Smooth muscle cell (in vitro differentiated cells): ENCODE measurements around the gene BPIFB6. TPM values are rescaled to one million over a fixed set of nuclear protein-coding genes. Genes with fewer than 3 reads are reported as not detected.

Experiments
- DNase-seq: peaks from one replicate; lab custom pipeline; 2025; ENCODE audit not compliant: unreplicated experiment; lab: John Stamatoyannopoulos, UW
- H2AFZ ChIP-seq: fragments of 200-600 bp; sonication (generic); 2 replicates; pipeline ENCODE4 v1.6.0; 2016; ENCODE audit warnings: antibody characterized with exemption, low read depth, mild to moderate bottlenecking
- H3F3A ChIP-seq: fragments of 200-600 bp; sonication (generic); 2 replicates; pipeline ENCODE4 v1.6.0; 2017; ENCODE audit warnings: antibody characterized with exemption, low read depth
- H3K27ac ChIP-seq: fragments of 200-600 bp; sonication (generic); 2 replicates; pipeline ENCODE4 v1.5.1; 2016; ENCODE audit warnings: low read depth, mild to moderate bottlenecking
- H3K27me3 ChIP-seq: fragments of 200-600 bp; sonication (generic); 2 replicates; pipeline ENCODE4 v1.6.1; 2016; ENCODE audit warnings: low read depth, mild to moderate bottlenecking
- H3K36me3 ChIP-seq: fragments of 200-600 bp; sonication (generic); 2 replicates; pipeline ENCODE4 v1.5.1; 2016; ENCODE audit warnings: low read depth
- H3K4me1 ChIP-seq: fragments of 200-600 bp; sonication (generic); 2 replicates; pipeline ENCODE4 v1.5.1; 2016; ENCODE audit warnings: low read depth
- H3K4me2 ChIP-seq: fragments of 200-600 bp; sonication (generic); 2 replicates; pipeline ENCODE4 v1.6.0; 2016; ENCODE audit warnings: mild to moderate bottlenecking
- H3K4me3 ChIP-seq: fragments of 200-600 bp; sonication (generic); 2 replicates; pipeline ENCODE4 v1.5.1; 2016; ENCODE audit warnings: mild to moderate bottlenecking
- H3K79me2 ChIP-seq: fragments of 200-600 bp; sonication (generic); 2 replicates; pipeline ENCODE4 v1.6.0; 2016; ENCODE audit warnings: low read depth, mild to moderate bottlenecking
- H3K9ac ChIP-seq: fragments of 200-600 bp; sonication (generic); 2 replicates; pipeline ENCODE4 v1.6.0; 2016; ENCODE audit warnings: low read depth
- H3K9me3 ChIP-seq: fragments of 200-600 bp; sonication (generic); replicated peaks from 2 replicates; pipeline ENCODE4 v1.5.1; 2016; ENCODE audit warnings: low read depth
- H4K20me1 ChIP-seq: fragments of 200-600 bp; sonication (generic); 2 replicates; pipeline ENCODE4 v1.6.0; 2016; ENCODE audit warnings: low read depth
- CTCF ChIP-seq: fragments of 200-600 bp; sonication (generic); IDR thresholded peaks from 2 replicates; pipeline ENCODE4 v1.5.1; 2017; ENCODE audit warnings: borderline replicate concordance, mild to moderate bottlenecking, antibody characterized with exemption; ENCODE audit not compliant: insufficient read depth, poor library complexity, severe bottlenecking
- WGBS: methylation state at CpG from one replicate; pipeline ENCODE4 v1.1.7; 2016; ENCODE audit warnings: low lambda C conversion rate; 5-methylcytosine and 5-hydroxymethylcytosine counted together
- polyA plus RNA-seq: library from polyadenylated mRNA; unstranded; fragments of >200 nt; fragmentation: Nextera tagmentation; extraction: Ambion mirVana; gene quantifications from 2 replicates; pipeline ENCODE4 v1.2.1, GENCODE V29; 2016
- total RNA-seq: library from RNA; depleted of rRNA; stranded (reverse); fragments of >200 nt; gene quantifications from 2 replicates; pipeline ENCODE4 v1.2.3, GENCODE V29; 2014

BPIFB6 gene
- total and polyA plus RNA-seq, 2 experiments from 2014 or later: not detected

- Histone ChIP-seq H3K27ac (no peak overlapping the region), H3F3A (no peaks in the 10 kb centered on the region), H3K4me3 (no peak overlapping the region), H3K9me3 (no peaks in the 10 kb centered on the region), H3K36me3 (no peaks in the 10 kb centered on the region), H3K27me3 (no peaks in the 10 kb centered on the region), H4K20me1 (no peaks in the 10 kb centered on the region), H3K79me2 (no peaks in the 10 kb centered on the region), H2AFZ (no peak overlapping the region), H3K4me2 (no peak overlapping the region), H3K9ac (no peak overlapping the region), H3K4me1 (no peaks in the 10 kb centered on the region)
- DNase-seq: no peak
- 78% methylated on average over 9 of the region's 9 CpGs for WGBS
- no peak for TF ChIP-seq CTCF
Measured at GRCh38 chr20:33062105-33062824, 30.8 kb downstream of the BPIFB6 start.

DNA sequence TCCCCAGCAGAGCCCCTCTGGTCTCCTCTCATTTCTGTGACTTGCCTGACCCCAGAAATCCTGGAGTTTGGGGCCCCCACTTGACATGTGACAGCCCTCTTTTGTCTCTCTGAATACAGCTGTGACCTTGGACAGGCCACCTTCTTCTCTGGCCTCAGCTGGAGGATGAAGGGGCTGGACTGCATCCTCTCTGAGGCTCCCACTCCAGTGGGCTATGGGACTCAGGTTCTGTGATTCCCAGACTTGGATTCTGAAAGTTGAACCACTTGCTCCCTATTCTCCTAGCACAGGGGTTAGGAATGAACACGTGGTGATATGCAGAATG, 31.3 kb downstream of the BPIFB6 start:
- H3K79me2 ChIP-seq: no peaks in the 10 kb centered on the region
- H3K4me2 ChIP-seq: no peak overlapping the region
- no peak for DNase-seq
- no peak overlapping the region for H3K9ac ChIP-seq
- no peak for TF ChIP-seq CTCF
- no peaks in the 10 kb centered on the region for H4K20me1 ChIP-seq
- H3F3A ChIP-seq: no peaks in the 10 kb centered on the region
- 77% methylated on average over 1 of the region's 1 CpG for WGBS
- H2AFZ ChIP-seq: no peak overlapping the region
- H3K27ac ChIP-seq: no peak overlapping the region
- H3K4me1 ChIP-seq: no peaks in the 10 kb centered on the region
- no peaks in the 10 kb centered on the region for H3K27me3 ChIP-seq
- no peaks in the 10 kb centered on the region for H3K9me3 ChIP-seq
- no peak overlapping the region for H3K4me3 ChIP-seq
- no peaks in the 10 kb centered on the region for H3K36me3 ChIP-seq

- no peaks in the 10 kb centered on the region for H3F3A ChIP-seq
- H3K9ac ChIP-seq: no peak overlapping the region
- no peak overlapping the region for H3K4me2 ChIP-seq
- H3K4me3 ChIP-seq: no peak overlapping the region
- H3K27ac ChIP-seq: no peak overlapping the region
- DNase-seq: no peak
- TF ChIP-seq CTCF: no peak
- H3K4me1 ChIP-seq: no peaks in the 10 kb centered on the region
- H3K27me3 ChIP-seq: no peaks in the 10 kb centered on the region
- H2AFZ ChIP-seq: no peak overlapping the region
- 89% methylated on average over 6 of the region's 6 CpGs for WGBS
- no peaks in the 10 kb centered on the region for H3K36me3 ChIP-seq
- H3K9me3 ChIP-seq: no peaks in the 10 kb centered on the region
- H3K79me2 ChIP-seq: no peaks in the 10 kb centered on the region
- H4K20me1 ChIP-seq: no peaks in the 10 kb centered on the region
Measured at GRCh38 chr20:33063271-33063670, 31.8 kb downstream of the BPIFB6 start.
